ENCODE results near the gene PRMT9.

DNA sequence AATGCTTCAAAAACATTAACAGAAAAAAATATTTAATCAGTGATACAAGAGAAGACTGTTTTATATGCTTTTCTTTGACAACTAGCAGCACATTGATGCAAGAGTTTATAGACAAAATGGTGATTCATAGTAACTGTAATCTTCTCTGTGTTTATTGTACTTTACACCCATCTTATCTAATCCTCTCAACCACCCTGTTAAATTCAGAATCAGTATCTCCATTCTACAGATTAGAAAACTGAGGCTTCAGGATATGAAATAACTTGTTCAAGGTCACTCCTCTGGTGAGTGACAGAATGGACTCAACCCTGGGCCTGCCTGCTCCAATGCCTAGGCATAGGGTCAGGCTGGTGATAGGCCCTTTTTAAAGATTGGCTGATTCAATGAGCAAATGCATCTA lies 92.9 kb downstream of the PRMT9 start:
- TF ChIP-seq GATA2 (IDR thresholded peaks at IDR 0.05; ENCODE audit: low read depth, low read length) (no peak), GATA3 (IDR thresholded peaks at IDR 0.05; ENCODE audit: low read depth, low read length) (no peak)
